ENCODE measurements around the gene MTA1.

MTA1 gene

GRCh38 chr14:105378873-105379685 is 40.5 kb upstream of the MTA1 start:
- Histone ChIP-seq H3K27me3 (ENCODE audit: control insufficient read depth, low read length) (no peaks in the 10 kb centered on the region), H3K4me3 (ENCODE audit: low read length) (no peak overlapping the region), H3K36me3 (ENCODE audit: control insufficient read depth, low read length) (no peaks in the 10 kb centered on the region), H3K4me1 (ENCODE audit: control insufficient read depth, low read length) (peaks cover 6% of the 10 kb centered on the region; the same call in 1 of the 2 replicates), H3K79me2 (ENCODE audit: control insufficient read depth, low read length) (no peaks in the 10 kb centered on the region), H3K9me2 (replicated peaks; ENCODE audit: control insufficient read depth, low read length) (no peaks in the 10 kb centered on the region), H4K20me1 (ENCODE audit: control insufficient read depth, insufficient read depth, low read depth, low read length) (no peaks in the 10 kb centered on the region), H3K4me2 (ENCODE audit: low read length) (no peak overlapping the region), H3K9me3 (ENCODE audit: control insufficient read depth, insufficient read depth, low read length) (no peaks in the 10 kb centered on the region), H3F3A (ENCODE audit: control insufficient read depth, insufficient read depth) (no peaks in the 10 kb centered on the region), H3K27ac (ENCODE audit: low read depth, low read length) (no peak overlapping the region)
- TF ChIP-seq EZH2phosphoT487 (IDR thresholded peaks at IDR 0.05; ENCODE audit: borderline replicate concordance, low read length) (no peak), CTCF (IDR thresholded peaks at IDR 0.05; ENCODE audit: low read depth, low read length, poor library complexity, severe bottlenecking) (no peak)

- Histone ChIP-seq H3K27ac (ENCODE audit: low read depth, low read length) (no peak overlapping the region), H3K4me1 (ENCODE audit: control insufficient read depth, low read length) (peaks cover 6% of the 10 kb centered on the region; the same call in 1 of the 2 replicates), H3K27me3 (ENCODE audit: control insufficient read depth, low read length) (no peaks in the 10 kb centered on the region), H4K20me1 (ENCODE audit: control insufficient read depth, insufficient read depth, low read depth, low read length) (no peaks in the 10 kb centered on the region), H3F3A (ENCODE audit: control insufficient read depth, insufficient read depth) (no peaks in the 10 kb centered on the region), H3K4me3 (ENCODE audit: low read length) (no peak overlapping the region), H3K9me2 (replicated peaks; ENCODE audit: control insufficient read depth, low read length) (no peaks in the 10 kb centered on the region), H3K79me2 (ENCODE audit: control insufficient read depth, low read length) (no peaks in the 10 kb centered on the region), H3K36me3 (ENCODE audit: control insufficient read depth, low read length) (no peaks in the 10 kb centered on the region), H3K9me3 (ENCODE audit: control insufficient read depth, insufficient read depth, low read length) (no peaks in the 10 kb centered on the region), H3K4me2 (ENCODE audit: low read length) (no peak overlapping the region)
- no peak for TF ChIP-seq CTCF (IDR thresholded peaks at IDR 0.05; ENCODE audit: low read depth, low read length, poor library complexity, severe bottlenecking)
Measured at GRCh38 chr14:105379946-105380345, 39.7 kb upstream of the MTA1 start.

- H3K27me3 ChIP-seq (ENCODE audit: control insufficient read depth, low read length) = no peaks in the 10 kb centered on the region
- no peak overlapping the region for H3K4me2 ChIP-seq (ENCODE audit: low read length)
- no peak overlapping the region for H3K4me3 ChIP-seq (ENCODE audit: low read length)
- H3K9me2 ChIP-seq (replicated peaks; ENCODE audit: control insufficient read depth, low read length) = no peaks in the 10 kb centered on the region
- TF ChIP-seq EZH2phosphoT487 (IDR thresholded peaks at IDR 0.05; ENCODE audit: borderline replicate concordance, low read length) (no peak), CTCF (IDR thresholded peaks at IDR 0.05; ENCODE audit: low read depth, low read length, poor library complexity, severe bottlenecking) (no peak)
- no peaks in the 10 kb centered on the region for H3K9me3 ChIP-seq (ENCODE audit: control insufficient read depth, insufficient read depth, low read length)
- H4K20me1 ChIP-seq (ENCODE audit: control insufficient read depth, insufficient read depth, low read depth, low read length) = no peaks in the 10 kb centered on the region
- no peaks in the 10 kb centered on the region for H3K36me3 ChIP-seq (ENCODE audit: control insufficient read depth, low read length)
- no peak overlapping the region for H3K27ac ChIP-seq (ENCODE audit: low read depth, low read length)
- no peaks in the 10 kb centered on the region for H3K79me2 ChIP-seq (ENCODE audit: control insufficient read depth, low read length)
- H3K4me1 ChIP-seq (ENCODE audit: control insufficient read depth, low read length) = peaks cover 3% of the 10 kb centered on the region; the same call in 1 of the 2 replicates
- no peaks in the 10 kb centered on the region for H3F3A ChIP-seq (ENCODE audit: control insufficient read depth, insufficient read depth)
Measured at GRCh38 chr14:105380756-105381155, 38.9 kb upstream of the MTA1 start.
